HG03457 (cell line): ENCODE measurements around the gene AGL.
"Not testable (repeated sequence)": the region's sequence is repeated elsewhere in the genome, so short reads cannot be mapped to it uniquely, and the experiment has no call there.

Source experiments
- ATAC-seq: cut with Tn5 transposase; IDR thresholded peaks from one replicate; pipeline ENCODE4 v1.9.1; 2021; ENCODE audit warnings: moderate number of reproducible peaks; ENCODE audit not compliant: unreplicated experiment

Gene AGL

DNA sequence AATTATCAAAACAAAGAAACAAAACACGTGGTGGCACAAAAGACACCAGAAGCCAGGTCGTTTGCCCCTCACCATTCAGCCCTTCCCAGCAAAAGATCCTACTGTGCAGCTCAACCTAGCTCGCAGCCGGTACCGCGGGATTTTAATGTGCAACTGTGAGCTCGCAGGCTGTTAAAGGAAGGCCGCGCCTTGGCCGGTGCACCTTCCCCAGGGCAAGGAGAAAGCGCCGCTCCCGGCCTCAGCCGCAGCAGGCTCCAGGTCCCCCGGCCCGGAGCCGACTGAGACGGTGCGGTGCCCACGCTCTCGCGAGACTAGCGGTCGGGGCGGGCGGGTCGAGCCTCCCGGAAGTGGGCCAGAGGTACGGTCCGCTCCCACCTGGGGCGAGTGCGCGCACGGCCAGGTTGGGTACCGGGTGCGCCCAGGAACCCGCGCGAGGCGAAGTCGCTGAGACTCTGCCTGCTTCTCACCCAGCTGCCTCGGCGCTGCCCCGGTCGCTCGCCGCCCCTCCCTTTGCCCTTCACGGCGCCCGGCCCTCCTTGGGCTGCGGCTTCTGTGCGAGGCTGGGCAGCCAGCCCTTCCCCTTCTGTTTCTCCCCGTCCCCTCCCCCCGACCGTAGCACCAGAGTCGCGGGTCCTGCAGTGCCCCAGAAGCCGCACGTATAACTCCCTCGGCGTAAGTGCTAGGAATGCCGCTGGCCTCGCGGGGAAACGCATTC lies at the start of gene AGL:
AGL (plus strand) TSS at position 618 of the 715 bp plus-strand sequence. CDS start 682 bp downstream, outside the sequence.
- ATAC-seq: peak; percentile 97

DNA sequence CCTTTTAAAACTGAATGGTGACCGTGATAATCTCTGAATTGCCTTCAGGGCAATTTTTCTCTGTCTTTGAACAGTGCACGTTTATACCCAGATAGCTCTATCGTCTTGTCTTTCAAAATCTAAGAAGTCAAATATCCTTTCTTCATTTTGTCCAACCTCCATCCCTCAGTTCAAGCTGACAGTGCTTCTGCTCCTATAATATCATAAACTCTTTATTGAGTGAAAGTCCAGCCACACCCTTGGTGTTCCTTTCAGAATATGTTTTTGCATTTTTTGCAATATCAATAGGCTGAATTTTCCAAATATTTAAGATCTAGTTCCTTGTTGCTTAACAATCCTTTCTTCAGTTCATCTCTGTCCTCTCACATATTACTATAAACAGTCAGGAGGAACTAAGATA lies 48.6 kb upstream of the AGL start:
- no peak for ATAC-seq

DNA sequence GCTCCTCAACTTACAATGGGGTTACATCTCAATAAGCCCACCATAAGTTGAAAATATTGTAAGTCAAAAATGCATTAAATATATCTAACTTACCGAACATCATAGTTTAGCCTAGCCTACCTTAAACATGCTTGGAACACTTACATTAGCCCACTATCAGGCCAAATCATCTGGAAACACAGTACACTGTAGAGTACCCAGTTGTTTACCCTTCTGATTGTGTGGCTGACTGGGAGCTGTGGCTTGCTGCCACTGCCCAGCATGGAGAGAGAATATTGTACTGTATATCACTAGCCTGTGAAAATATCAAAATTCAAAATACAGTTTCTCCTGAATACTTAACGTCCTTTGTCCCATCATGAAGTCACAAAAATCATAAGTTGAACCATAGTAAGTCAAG lies 43.3 kb upstream of the AGL start:
- ATAC-seq: no peak

DNA sequence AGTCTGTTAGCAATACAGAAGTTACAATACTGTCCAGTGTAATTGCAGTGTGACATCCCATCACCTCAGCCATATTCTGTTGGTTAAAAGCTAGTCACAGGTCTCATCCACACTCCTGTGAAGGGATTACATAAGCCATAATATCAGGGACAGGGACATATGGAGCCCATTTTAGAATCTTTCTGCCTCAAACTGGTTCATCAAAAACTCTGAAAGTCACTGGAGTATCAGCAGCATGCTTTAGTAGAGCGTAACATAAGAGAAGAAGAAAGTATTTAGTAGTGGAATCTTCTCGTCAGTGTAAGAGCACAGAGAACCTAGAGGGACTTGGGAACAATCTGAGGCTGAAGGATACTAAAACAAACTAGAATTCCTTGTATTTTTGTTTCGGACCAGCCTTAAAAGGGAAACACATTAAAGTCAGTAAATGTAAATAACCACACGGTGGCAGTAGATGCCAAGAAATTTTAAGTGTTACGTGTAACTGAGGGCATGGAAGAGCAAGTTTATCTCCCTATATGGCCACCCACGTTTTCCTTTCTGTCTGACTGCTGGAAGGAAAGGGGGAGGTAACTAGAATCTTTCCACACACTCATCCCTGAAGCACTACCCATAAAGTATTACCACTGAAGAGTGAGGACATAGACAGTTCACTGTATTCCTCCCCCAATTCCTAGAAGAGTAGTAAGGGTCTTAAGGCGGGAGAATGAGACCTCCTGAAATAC lies 41.6 kb upstream of the AGL start:
- ATAC-seq: peak; percentile 79

DNA sequence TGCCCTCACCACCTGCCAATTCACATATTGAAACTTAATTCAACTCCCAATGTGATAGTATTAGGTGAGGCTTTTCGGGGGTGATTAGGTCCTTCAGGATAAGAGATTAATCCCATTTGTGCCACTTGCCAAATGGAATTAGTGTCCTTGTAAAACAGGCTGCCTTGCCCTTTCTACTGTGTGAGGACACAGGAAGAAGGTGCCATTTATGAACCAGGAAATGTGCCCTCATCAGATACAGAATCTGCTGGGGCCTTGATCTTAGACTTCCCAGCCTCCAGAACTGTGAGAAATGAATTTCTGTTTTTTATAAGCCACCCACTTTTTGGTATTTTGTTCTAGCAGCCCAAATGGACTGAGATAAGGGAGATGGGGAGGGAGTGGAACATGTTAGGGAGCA lies 39.1 kb upstream of the AGL start:
- ATAC-seq: no peak

DNA sequence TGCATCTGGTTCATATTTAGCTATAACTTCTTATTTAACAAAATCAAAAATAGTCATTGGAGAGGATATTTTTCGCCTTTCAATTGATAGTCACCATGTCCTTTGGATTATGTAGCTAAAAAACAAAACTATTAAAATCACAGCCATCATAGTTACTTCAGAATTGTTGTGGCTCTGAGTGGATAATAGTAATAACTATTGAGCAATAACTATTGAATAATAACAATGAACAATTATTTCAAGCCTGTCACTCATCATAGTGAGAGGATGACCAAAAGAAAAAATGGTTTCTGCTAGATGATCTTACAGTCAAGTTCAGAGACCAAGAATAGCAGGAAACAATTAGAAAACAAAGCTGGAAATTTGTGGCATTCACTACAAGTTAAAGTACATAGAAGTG lies 38.4 kb upstream of the AGL start:
- no peak for ATAC-seq

DNA sequence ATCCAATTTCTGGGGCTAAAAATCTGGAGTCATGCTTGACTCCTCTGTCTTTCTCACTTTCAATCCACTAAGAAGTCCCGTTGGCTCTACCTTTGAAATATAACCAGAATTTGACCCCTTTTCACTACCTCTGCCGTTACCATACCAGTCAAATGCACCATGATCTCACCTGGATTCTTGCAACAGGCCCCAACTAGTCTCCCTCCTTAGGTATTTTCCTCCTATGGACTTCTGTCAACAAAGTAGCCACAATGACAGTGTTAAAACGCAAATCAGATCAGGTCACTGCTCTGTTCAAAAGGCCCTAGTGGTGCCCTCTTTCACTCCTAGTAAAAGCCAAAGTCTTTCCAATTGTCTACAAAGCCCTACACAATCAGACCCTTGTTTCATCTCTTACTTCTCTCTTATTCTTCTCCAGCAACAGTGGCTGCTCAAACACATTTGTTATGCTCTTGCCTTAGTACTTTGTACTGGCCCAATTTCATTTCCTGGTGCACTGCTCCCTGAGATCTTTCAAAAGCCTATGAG lies 35.7 kb upstream of the AGL start:
- ATAC-seq: no peak

DNA sequence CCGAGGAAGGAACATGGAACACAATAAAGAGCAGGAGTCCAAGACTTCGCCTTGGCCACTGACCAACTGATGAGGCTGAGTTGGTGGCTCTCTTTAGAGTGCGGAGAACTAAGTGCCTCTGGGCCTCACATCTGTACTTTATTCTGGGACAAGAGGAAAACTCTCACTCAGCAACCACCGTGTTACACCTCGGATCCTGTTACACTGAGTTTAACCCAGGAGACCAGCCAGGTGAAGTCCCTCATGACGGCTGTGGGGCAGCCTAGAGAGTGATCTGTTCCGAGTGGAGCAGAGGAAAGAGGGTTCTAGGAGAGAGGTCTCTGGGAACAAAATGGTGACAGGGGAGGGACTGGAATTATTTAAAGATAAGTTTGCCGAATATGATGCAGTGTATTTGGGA lies 33.5 kb upstream of the AGL start:
- no peak for ATAC-seq

DNA sequence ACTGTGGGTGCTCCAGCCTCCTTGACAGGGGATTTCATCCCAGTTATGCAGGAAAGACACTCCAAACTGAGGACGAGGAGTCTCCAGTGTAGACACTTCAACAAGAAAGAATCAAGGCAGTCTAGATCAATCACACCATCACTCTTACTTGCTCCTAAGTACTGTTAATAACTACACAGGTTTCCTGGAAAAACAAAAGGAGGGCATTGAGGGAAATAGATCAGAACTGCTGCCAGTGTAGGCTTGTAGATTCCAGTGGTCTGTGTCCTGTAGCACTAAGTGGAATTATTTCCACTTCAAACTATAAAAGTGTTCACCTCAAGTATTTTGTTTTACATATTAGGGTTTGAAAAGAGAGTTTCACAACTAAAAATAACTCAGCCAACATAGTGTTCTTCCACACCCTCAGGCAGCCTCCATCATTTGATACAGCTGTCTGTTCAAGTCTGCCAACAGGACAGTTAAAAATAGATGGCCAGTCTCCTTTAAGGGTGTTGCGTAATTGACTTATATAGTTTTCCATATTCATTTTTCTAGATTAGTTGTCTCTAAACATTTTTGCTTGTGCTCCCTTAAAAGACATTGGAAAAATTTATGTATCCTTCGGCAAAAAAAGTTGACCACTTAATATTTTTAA lies 32.0 kb upstream of the AGL start:
- ATAC-seq: no peak

DNA sequence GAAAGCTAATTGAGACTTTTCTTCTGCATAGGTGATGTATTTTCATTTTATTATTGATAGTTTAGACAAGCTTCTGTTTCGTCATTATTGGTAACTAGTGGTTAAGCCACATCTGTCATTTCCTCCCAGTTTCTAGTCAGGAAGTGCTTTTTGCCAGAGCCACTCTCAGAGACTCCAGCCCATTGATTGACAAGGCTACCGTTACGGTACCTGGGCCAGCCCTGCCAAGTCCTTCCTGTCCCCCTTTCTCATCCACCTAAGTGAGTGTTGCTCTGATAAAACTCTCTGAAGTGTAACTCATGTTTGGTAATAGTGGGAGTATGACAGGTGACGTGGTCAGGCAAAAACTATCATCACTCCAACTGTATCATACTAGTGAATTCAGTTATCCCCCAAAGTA lies 29.6 kb upstream of the AGL start:
- ATAC-seq: peak; percentile 90

DNA sequence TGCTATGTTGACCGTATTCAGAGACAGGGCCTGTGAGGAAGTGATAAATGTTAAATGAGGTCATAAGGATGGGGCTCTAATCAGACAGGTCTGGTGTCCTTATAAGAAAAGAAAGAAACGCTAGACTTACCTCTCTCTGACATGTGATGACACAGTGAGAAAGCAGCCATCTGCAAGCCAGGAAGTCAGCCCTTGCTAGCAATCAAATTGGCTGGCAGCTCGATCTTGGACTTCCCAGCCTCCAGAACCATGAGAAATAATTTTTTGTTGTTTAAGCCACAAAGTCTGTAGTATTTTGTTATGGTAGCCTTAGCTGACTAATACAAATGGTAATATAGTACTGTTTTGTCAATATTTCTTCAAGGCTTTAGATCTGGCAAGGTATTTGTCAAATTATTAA lies 25.1 kb upstream of the AGL start:
- no peak for ATAC-seq

DNA sequence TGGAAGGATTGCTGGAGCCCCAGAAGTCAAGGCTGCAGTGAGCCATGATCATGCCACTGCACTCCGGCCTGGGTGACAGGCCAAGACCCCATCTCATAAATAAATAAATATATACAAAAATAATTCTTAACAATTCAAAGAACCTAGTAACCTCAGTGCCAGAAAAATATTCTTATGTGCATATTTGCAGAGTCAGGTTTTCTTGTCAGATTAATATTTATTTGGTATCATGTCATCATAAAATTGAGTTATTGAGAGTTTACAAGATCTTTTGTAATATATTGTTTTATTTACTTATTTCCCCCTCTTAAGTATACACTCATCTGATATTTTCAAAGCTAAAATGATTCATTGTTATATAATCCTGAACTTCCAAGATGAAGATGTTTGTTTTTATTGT lies 24.5 kb upstream of the AGL start:
- no peak for ATAC-seq

DNA sequence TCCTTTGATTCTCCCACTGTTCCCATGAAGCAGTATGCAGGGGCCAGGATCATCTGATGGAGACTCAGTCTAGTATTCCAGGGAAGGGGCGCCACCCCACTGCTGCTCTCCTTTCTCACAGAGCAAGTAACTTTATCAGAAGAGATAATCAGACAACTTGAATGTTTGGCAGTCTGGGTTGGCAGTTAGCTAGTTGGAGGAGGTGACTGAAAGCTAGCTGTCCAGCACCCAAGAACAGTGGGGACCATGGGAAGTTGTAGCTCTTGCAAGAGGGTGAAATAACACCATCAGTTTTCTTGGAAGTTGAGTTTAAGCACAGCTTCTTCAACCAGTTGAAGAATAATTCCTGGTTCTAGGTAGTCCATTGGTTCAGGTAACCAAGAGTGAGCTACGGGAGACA lies 22.2 kb upstream of the AGL start:
- ATAC-seq: no peak

DNA sequence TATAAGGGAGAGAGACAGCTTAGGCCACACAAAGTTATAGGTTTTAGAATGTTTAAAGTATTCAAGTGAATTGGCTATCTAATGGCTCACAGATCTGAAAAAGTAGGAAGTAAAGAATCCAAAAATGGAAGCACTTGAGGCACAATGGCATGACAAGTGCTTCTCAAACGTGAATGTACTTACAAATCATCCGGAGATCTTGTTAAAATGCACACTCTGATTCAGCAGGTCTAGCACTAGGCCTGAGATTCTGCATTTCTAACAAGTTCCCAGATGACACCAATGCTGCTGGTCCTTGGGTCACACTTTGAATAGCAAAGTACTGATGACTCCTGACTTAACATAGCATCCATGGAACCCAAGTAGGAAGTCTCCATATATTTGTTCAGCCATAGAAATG lies 20.9 kb upstream of the AGL start:
- ATAC-seq: no peak

DNA sequence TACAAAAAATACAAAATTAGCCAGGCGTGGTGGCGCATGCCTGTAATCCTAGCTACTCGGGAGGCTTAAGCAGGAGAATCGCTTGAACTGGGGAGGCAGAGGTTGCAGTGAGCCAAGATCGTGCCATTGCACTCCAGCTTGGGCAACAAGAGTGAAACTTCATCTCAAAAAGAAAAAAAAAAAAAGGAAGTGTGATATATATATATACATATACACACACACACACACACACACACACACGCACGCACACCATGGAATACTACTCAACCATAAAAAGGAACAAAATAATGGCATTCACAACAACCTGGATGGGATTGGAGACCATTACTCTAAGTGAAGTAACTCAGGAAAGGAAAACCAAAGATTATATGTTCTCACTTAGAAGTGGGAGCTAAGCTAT lies 16.2 kb upstream of the AGL start:
- not testable (repeated sequence) for ATAC-seq

DNA sequence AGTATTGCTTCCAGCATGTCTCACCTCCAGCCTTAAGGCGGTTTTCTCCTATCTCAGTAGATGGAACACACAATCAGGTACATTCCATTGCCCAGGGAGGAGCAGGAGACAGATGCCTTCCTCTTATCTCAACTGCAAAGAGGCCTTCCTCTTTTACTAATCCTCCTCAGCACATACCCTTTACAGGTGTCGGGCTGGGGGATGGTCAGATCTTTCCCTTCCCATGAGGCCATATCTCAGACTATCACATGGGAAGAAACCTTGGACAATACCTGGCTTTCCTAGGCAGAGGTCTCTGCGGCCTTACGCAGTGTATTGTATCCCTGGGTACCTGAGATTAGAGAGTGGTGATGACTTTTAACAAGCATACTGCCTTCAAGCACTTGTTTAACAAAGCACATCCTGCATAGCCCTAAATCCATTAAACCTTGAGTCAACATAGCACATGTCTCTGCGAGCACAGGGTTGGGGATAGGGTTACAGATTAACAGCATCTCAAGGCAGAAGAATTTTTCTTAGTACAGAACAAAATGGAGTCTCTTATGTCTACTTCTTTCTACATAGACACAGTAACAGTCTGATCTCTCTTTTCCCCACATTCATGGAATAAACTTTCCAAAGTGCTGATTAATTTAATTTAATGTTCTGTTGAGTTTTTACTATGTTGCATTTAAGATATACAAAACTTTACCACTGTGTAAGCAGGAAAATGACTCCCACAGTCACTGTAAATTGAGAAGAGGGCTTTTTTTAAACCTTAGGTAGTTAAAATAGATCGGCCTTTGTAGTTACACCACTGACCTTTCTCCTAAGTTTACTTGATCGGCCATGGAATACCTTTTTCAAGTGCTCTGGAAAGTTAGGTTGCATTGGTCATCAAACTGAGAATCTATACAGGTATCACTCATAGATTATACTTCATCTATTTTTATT lies 13.7 kb upstream of the AGL start:
- not testable (repeated sequence) for ATAC-seq

DNA sequence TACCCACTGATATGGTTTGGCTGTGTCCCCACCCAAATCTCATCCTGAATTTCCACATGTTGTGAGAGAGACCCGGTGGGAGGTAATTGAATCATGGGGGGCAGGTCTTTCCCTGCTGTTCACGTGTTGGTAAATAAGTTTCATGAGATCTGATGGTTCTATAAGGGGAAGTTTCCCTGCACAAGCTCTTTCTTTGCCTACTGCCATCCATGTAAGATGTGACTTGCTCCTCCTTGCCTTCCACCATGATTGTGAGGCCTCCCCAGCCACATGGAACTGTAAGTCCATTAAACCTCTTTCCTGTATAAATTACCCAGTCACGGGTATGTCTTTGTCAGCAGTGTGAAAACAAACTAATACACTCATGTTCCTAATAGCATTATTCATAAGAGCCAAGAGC lies 9.8 kb upstream of the AGL start:
- ATAC-seq: not testable (repeated sequence)

DNA sequence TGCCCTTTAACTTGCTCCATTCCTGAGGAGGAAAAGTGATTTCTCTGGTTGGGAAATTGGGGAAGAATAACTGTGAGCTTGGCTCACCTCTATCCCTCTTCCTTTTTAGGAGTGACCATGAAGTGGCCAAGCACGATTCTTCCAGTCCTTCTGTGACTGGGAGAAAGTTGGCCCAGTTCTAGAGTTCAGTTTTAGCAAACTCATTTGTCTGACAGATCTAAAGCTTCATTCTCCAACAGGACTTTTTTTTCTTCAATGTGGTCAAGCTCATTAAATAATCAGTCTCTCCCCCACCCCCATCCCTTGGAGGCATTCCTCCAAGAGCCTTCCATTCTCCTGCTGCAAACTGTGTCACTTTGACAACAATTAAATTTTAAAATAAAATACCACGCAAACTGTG lies 6.4 kb upstream of the AGL start:
- no peak for ATAC-seq

DNA sequence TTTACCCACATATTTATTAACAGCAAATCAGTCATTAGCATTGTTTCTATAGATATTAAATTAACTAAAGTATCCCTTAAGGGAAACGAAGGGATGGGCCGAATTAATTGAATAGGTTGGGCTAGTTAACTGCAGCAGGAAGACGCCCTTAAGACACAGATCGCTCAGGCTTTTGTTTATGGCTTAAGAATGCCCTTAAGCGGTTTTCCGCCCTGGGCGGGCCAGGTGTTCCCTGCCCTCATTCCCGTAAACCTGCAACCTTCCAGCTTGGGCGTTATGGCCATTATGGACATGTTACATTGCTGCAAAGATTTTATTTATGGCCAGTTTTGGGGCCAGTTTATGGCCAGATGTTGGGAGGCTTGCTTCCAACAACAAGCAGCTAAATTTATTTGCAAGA lies 5.0 kb upstream of the AGL start:
- not testable (repeated sequence) for ATAC-seq

DNA sequence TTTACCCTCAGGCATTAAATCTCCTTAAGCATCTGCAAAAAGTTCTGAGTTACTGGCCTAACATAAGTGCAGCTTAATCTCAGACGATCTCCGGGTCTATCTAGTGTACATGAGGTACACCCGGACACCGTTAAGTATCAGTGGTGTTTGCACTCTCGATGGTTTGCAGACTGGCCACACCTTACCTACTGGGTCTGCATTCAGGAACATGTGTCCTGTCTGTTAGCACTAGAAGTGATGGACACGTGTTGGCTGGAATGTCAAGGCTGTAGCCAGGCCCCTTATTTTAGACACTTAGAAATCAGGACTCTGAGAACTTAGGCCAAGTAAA lies 783 bp upstream of the AGL start:
- no peak for ATAC-seq
